NCI-H2081 (cell line): ENCODE results near the gene C5orf63.
"Not testable (repeated sequence)": the region's sequence is repeated elsewhere in the genome, so short reads cannot be mapped to it uniquely, and the experiment has no call there.

ENCODE experiments used
- DNase-seq, 2 experiments: peaks; one replicate each; lab custom pipeline; 2025; lab: John Stamatoyannopoulos, UW

The C5orf63 gene

DNA sequence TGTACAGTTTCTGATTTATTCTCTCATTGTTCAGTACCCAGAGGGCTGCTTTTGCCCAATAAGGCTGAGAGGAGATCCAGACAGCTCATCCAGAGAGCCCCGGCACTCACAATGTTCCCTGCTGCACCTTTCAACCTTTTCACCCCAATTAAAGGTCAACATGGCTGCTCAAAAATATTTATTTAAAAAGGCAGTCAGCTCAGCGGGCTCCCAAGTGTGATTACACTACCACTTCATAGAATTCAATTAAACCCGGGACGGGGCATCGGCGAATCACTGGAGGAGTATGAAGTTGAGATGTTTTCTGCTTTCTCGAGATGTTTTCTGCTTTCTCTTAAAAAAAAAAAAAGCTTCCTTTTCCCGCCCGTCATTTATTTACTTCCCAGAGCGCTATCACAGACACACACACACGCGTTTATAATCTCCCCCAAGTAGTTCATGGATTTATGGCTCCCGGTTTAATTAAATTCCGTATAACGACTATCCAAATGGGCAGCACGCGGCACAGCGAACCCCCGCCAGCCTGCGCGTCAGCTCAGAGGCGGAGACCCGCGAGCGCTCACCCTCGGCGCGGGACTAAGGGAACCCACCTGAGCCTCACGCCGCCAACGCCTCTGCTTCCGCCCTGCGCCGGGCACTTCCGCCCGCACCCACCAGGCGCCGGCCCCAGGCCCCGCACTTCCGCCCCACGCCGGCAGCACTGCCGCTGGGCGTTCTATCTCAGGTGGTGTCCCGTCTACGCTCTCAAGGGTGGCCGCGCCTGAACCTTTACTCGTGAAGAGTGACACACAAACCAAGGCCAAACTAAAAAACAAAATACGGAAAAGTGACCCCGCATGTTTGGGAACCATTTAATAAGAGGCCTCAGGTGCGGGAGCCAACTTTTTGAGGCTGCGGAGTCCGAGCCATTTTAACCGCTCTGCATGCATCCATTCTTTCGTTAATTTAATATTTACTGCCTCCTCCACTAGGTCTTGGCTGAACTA, at the start of gene C5orf63:
Gene C5orf63 (minus strand): TSS at position 642 of the 986 bp plus-strand sequence. CDS start 14,507 bp downstream, outside the sequence.
- peak; percentile 74 to 77 for DNase-seq

DNA sequence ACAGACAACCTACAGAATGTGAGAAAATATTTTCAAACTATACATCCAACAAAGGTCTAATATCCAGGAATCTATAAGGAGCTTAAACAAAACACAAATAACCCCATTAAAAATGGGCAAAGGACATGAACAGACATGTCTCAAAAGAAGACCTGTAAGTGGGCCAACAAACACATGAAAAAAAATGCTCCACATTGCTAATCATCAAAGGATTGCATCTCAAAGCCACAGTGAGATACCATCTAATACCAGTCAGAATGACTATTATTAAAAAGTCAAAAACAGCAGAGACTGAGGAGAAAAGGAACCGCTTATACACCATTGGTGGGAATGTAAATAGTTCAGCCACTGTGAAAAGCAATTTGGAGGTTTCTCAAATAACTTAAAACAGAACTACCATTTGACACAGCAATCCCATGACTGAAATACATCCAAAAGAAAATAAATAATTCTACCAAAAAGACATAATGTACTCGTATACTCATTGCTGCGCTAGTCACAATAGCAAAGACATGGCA, 39.1 kb upstream of the C5orf63 start:
- DNase-seq, result no peak

DNA sequence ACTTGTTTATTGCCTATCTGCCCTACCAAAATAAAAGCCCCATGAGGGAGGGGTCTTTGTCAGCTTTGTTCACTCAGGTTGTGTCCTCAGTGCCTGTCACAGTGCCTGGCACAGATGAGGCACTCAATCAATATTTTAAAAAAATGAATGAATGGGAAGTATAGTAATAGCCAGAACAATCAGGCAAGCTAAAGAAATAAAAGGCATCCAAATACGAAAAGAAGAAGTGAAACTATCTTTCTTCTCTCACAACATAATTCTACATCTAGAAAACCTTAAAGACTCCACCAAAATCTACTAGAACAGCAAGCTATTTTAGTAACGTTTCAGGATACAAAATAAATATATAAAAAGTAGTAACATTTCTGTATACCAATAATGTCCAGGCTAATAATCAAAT, 37.8 kb upstream of the C5orf63 start:
- DNase-seq, result no peak

DNA sequence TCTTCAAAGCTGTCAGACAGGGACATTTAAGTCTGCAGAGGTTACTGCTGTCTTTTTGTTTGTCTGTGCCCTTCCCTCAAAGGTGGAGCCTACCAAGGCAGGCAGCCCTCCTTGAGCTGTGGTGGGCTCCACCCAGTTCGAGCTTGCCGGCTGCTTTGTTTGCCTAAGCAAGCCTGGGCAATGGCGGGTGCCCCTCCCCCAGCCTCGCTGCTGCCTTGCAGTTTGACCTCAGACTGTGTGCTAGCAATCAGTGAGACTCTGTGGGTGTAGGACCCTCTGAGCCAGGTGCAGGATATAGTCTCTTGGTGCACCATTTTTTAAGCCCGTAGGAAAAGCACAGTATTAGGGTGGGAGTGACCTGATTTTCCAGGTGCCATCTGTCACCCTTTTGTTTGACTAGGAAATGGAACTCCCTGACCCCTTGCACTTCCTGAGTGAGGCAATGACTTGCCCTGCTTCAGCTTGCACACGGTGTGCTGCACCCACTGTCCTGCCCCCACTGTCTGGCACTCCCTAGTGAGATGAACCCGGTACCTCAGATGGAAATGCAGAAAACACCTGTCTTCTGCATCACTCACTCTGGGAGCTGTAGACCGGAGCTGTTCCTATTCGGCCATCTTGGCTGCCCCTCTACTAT, 35.4 kb upstream of the C5orf63 start:
- DNase-seq, result not testable (repeated sequence)

DNA sequence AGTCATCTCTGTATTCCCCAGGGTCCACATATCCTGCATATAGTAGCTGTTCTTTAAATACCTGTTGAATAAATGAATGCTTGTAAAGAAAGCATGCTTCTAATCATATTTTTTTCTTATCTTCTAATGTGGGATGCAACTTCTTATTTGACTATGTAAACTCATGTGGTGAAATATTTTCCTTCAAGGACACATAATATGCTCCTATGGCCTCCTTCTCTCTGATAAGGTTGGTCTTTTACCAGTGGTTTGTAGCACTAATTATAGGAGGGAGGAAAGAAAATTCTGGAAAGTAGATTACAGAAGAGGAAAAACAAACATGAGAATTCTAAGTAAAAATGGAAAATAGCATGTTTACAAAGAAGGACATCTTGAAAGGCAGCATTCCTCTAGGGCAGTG, 28.6 kb upstream of the C5orf63 start:
- DNase-seq, result no peak

DNA sequence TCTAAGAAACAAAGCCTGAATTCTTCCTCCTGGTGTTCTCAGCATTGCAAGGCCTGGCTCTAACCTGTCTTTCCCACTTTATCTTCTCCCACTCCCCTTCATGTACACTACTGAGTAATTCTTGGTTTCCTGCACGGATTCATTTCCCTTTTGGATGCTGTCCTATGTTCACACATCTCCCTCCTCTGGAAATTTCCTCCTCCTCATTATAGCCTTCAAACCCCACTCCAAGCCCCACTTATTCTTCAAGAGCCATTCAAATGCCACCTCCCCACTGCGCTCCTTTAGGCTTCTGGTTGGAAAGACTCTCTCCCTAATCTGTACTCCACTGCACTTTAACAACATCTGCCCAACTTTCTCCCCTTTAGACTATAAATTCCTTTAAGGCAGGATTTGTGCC, 28.2 kb upstream of the C5orf63 start:
- no peak for DNase-seq

DNA sequence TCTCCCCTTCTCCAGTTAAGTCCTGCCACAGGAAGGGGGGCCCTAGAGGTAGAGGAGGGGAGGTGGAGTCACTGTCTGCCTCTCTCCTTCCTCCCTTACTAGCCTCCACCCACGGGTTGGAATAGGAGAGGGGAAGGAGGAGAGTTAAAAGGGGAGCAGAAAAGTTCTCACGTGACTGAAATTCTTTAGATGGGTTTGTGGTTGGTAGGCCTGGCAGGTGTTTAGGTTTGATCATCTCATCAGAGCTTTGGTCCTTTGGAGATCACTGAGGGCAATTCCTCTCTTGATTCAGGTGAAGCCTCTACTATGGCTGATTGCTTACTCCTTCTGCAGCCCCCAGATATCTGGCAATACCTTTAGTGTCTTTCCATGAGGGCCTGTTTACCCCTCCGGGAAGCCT, 24.9 kb upstream of the C5orf63 start:
- DNase-seq, result no peak

DNA sequence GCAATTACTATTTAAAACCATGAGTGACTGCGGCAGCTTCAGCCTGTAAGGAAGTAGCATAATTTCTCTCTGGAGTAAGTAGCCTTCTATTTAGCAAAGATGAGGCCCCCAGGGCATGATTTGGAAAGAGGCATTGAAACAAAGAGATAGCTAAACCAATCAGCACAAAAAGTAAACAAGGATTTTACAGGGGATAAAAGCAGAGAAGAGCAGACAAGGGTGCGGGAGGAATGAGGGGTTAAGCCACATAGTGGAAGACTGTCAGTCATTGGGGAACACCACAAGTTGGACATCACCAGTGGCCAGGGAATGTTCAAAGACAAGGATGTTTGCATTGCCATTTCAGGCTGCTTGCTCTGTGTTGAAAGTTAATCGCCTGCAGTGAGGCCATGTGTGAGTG, 24.0 kb upstream of the C5orf63 start:
- DNase-seq, result peak; percentile 18 to 39

DNA sequence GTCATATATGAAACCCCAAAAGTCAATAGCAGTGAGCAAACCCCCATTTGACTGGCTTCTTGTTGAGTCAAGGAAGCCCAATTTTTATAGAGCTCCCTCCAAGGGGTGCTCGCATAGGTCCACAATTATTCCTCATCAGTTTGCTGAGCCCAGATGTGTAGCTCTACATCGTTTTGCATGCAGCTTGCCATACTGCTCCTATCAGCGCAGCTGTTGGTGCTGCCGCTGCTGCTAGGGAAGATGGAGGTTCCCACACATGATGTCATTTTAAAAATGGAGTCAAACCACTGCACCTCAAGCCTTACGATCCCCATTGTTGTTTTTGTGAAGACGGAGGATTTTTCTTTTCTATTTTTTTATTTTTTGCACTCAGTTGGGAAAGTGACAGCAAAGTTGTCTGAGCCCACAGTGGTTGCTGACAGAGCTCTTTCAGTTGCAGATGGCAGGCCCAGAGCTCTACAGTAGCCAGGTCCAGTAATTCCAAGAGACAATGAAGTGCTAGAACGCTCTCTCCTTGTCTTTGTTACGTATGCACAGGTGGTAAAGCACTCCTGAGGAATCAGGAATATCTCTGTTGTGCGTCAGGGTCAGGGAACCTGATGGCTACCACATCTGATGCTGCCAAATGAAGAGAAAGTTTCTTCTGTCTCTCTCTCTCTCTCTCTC, 23.2 kb upstream of the C5orf63 start:
- DNase-seq, result no peak

DNA sequence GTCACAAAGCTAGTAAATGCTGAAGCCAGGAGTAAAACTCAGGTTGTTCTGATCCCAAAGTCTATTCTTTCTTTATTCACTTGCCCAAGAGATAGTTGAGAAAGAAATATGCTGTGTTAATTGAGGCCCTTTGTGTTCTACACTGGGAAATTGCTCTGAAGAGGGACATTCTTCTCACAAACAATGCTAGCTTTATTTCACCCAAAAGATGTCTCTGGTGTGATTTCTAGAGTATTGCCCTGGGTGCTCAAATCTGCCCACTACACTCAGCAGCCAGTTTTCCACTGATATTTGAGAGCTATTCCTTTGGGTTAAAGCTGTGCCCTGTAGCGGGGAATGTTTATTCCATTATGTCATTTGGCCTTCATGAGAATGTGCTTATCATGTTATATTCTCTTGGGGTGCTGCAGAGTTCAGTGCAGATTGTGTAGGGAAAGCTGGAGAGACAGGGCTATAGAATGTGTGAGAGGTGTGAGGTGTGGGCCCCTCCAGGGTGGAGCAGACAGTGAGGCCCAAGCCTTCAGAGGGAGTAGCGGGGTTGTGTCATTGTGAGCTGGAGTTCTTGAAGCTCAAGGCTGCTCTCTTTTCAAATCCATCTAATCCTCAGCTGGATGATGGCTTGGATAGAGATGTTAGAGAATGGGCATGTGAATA, 21.0 kb upstream of the C5orf63 start:
- DNase-seq, result no peak

DNA sequence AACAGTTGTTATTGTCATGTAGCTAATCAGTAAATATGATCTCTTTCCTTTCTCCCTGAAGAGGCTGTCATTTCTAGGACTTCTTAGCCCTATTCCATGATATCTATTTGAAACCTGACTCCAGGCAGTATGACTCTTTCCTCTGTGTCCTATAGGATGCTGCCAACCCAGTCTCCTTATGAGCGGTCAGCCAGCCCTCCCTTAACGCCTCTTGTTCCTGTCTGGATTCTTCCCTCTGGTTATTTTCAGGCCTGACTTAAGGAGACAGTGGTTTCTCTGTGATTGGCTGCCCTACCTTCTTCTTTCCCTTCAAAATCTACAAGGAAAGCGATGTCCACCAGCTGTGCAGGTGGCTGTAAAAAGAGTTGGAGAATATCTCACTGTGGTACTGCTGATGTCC, 19.4 kb upstream of the C5orf63 start:
- DNase-seq, result no peak

DNA sequence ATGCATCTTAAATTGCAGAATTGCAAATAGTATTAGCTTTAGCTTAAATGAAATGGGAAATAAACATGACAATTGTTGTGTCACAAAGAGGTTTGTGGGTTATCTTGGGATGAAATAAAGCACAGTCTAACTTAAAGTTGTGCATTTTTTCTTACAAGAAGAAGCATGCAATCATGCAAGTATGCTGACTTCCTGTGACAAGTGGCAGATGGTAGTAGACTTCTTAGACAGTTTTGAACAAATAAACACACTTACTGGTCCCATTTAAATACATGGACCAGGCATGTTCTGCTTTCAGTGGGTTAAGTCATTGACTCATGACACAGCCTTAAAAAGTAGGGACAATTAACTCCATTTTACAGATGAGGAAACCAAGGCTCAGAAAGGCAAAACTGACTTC, 15.9 kb upstream of the C5orf63 start:
- DNase-seq, result no peak

DNA sequence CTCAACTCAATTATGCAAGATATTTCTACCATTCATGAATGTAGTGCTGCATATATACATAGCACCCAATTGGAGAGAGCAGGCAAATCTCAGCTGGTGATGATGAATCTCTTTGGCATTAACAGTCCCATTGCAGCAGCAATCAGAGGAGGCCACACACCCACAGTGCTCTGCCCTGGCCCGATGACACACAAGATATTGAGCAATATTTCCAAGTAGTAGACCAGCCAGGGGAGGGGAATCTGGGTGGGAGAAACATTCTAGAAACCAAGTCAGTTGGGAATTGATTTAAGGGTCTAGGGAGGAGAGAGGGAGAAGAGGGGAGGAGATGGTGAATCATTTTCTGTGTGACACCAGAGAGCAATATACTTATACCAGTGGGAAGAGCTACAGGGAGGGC, 14.9 kb upstream of the C5orf63 start:
- no peak for DNase-seq

DNA sequence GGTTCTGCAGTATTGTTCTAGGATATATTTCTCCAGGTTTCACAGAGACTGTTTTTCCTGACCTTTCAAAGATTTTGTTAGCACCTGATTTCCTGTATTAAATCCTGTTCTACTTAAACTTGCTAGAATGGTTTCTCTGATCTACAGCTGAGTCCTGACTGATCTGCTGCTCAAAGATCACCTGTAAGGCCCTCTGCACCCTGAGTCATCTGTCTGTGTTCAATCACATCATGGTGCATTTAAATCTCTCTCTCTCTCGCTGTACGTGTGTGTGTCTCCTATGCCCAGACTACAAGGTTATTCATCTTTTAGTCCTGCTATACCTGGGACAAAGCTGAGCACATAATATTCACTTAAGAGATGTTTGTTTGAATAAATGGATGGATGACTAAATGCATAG, 13.3 kb upstream of the C5orf63 start:
- DNase-seq, result no peak

DNA sequence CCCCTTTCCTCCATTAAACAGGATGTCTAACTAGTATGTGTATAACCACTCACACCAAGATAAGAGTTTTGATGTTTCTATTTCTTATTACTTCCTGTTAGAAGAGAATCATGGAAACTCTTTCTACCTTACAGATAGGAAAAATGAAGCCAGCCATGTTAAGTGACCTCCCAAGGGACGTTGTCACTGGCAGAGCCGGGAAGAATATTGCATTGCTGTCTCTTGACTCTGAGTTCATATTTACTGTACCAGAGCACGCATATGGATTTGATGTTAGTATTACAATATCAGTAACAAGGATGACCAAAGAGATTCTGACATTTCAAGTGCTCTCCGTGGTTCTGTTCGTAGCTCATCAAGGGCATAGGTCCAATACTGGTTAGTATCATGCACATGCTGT, 12.5 kb upstream of the C5orf63 start:
- no peak for DNase-seq

DNA sequence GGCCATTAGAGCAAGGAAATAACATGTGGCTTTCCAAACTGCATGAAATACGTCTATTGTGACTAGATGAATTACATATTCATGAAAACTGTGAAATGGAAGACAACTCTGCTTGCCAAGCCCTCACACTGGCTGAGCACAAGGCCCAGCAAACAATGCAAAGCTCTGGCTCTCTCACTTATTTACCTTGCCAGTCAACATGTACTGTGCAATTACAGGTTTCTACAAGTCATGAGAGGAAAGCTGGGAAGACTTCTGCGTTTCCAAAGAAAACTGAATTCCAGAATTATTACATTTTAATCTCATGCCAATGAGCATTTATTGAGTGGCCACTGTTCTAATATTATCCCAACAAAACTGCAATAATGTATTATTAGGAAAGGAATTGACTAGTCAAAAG, 12.1 kb upstream of the C5orf63 start:
- DNase-seq, result no peak

DNA sequence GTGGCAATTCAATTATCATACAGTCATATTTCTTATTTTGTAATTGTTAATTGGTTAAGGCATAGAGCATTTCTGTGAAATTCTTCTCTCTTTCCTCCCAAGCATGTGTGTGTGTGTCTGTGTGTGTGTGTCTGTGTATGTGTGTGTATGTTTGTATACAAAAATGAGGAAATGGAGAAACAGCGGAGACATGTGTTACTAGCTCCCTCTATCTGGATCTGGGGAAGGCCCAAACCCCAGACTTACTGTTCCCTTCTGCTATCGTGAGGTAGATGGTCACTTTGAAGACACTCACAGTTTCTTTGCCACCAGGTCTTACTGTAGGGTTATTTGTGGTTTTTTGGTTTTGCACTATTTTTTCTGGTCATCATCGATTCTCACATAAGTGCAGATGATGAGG, 11.4 kb upstream of the C5orf63 start:
- no peak for DNase-seq

DNA sequence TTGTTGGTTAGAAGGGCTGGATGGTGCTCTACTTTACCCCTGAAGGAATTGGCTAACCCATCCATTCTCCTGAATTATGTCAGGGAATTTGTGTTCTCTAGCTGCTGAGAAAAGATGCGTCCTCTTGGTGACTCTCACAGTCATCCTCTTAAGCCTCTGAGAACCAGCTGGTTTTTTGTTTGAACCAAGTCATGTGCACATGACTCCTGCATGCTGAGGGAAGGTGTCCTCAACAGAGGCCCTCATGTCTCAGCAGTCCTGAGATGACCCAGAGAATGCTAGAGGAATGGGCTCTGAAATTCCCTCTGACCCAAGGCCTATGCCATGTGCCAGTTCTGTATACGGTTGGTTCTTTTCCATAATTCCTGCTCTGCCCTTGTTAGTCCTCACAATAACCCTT, 10.4 kb upstream of the C5orf63 start:
- no peak for DNase-seq

DNA sequence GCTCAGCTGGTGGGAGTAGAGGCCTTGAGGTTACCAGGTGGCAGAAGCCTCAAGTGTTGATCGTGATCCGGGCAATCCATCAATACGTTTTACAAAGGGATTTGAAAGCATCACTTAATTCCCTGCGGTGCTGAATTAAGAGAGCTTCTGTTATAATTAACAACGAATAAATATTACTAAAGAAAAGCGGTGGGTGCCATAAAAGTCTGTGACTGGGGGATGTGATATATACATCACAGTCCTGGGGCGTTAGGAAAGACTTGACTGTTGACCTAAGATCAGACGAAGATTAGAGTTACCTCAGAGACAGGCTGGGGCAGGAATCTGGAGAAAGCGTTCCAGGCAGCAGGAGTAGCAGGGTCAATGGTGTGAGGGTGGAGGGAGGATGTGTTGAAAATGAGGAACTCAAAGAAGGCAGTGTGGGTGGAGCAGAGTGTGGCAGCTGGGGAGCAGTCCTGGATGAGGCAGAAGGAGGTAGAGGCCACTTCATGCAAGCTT, 6.7 kb upstream of the C5orf63 start:
- DNase-seq, result peak; percentile 74 to 94

DNA sequence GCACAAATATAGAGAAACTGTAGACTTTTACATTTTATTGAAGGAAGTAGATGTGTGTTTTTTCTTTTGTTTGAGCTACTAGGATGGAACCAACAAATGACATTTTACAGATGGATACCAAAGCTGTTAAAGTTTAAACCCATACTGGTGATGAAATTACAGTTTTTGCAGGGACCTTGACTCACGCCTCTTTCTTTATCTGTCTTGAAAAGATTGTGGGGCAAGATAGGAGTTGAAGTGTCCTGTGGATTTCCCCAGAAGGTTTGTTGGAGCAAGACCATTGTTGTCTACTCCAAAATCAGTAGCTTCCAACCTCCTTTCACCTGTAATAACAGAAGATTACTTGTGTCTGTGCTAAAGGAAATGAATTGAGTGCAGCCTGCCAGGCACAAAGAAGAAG, 4.1 kb upstream of the C5orf63 start:
- no peak for DNase-seq

DNA sequence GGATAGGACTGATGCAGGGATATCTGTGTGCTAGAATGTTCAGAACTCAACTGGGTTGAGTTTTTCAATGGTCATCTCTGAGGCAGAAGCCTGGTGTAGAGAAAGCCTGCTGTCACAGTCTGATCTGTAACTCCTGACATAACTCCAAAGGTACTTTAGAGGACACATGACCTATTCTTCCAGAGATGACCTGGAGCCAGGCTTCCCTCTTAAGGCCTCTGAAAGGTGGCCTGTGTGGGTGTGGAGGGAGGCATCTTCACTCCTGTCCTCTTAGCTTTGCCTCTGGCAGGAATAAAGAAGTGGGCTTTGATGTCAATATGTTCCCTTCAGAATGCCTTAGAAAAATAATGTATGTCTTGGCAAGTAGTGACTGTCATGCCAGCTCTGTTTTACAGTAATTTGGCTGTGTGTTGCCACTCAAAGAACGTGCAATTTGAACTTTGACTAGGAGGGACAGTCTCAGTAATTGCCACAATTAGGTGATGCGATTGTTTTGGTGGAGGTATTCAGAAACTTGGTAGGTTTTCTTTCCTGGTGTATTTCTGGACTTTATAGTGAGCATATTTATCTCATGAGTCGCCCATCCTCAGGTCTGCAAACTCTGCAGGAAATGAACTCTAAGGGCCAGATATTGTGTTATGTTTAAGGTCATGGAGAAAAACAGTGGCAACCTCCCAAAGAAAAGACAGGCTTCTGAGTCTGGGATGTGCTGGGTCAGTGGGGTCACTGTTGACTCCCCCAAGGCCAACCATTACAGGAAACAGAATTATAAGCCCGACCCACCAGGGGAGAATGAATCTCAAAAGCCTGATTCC, 3.2 kb upstream of the C5orf63 start:
- no peak for DNase-seq
